Cardiac muscle cell (in vitro differentiated cells and primary cell): ENCODE measurements around the gene ATXN1. TPM values are rescaled to one million over a fixed set of nuclear protein-coding genes. Genes with fewer than 3 reads are reported as not detected.

ENCODE experiments used
- DNase-seq, 2 donors: peaks; one replicate each; pipeline versions ENCODE4 v3.0.0 to v3.0.0-alpha.2; 2010 to 2017; ENCODE audit warnings: low read depth in 1 of 2, low spot score in 1 of 2
- H3K27ac ChIP-seq: fragments of 200-600 bp; sonication (generic); 2 replicates; pipeline ENCODE4 v1.5.1; 2016
- H3K27me3 ChIP-seq: fragments of 200-600 bp; sonication (generic); 2 replicates; pipeline ENCODE4 v1.6.0; 2016; ENCODE audit warnings: control low read depth
- H3K36me3 ChIP-seq: fragments of 200-600 bp; sonication (generic); 2 replicates; pipeline ENCODE4 v1.5.1; 2016; ENCODE audit warnings: control low read depth
- H3K4me1 ChIP-seq: fragments of 200-600 bp; sonication (generic); 2 replicates; pipeline ENCODE4 v1.8.1; 2017; ENCODE audit warnings: low read depth, mild to moderate bottlenecking, mixed run types
- H3K4me3 ChIP-seq: fragments of 200-600 bp; sonication (generic); 2 replicates; pipeline ENCODE4 v1.5.1; 2016; ENCODE audit warnings: mild to moderate bottlenecking
- H3K9me3 ChIP-seq: fragments of 200-600 bp; sonication (generic); 2 replicates; pipeline ENCODE4 v1.5.1; 2017; ENCODE audit warnings: low read depth, mild to moderate bottlenecking, control low read depth
- CTCF ChIP-seq: IDR thresholded peaks from 2 replicates; pipeline ENCODE4 v1.5.1; 2012; ENCODE audit warnings: low read depth, mild to moderate bottlenecking, low read length
- polyA plus RNA-seq: library from polyadenylated mRNA; unstranded; fragments of >200 nt; fragmentation: Nextera tagmentation; extraction: Ambion mirVana; gene quantifications from 2 replicates; pipeline ENCODE4 v1.2.1, GENCODE V29; 2016
- total RNA-seq: library from RNA; depleted of rRNA; stranded (reverse); fragments of >200 nt; gene quantifications from 2 replicates; pipeline ENCODE4 v1.2.3, GENCODE V29; 2016

The ATXN1 gene
- total and polyA plus RNA-seq, 2 experiments from 2014 or later: 15.1 to 37.4 TPM

GRCh38 chr6:16800341-16800740, 39.1 kb upstream of the ATXN1 start:
- DNase-seq: no peak
- no peak for TF ChIP-seq CTCF
- H3K9me3 ChIP-seq: no peaks in the 10 kb centered on the region

DNA sequence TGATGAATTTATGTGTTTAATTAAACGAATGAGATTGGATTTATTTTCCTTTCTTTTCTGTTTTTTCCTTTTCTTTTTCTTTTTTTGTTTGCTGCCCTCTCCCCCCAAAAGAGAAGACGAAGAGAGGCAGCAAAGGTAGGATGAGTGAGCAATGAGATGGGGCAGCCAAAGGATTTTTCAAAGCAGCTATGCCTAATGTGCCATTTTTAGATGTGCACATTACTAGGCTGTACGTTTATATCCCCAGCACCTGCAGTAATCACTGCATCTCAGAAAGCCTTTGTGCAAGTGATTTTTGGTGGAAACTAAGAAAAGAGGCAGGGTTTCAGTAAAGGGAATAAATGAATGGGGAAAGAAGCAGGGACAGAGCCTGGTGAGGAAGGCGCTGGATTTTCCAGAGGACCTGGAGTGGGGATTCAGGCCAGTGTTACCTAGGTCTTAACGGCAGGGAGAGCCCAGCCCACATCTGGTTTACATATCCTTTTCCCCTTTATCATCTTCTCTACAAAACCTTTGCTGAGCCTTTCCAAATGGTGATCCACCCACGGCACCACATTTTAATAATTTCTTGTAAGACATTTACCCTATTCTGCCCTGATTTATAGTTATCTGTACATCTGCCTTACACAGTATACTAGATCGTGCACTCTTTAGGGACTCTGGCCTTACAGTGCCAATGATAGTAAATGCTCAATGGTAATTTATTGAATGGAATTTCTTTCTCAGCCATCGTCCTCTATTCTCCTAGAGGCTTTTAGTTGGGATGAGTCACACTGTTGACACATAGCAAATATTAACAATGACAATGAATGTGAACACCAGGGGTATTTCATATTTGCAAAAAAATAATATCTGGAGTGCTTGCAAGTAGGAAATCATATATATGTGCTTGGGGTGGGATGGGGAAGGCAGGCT, 38.3 kb upstream of the ATXN1 start:
- H3K36me3 ChIP-seq: no peaks in the 10 kb centered on the region
- no peaks in the 10 kb centered on the region for H3K9me3 ChIP-seq
- peak in 1 of 2 donors; percentile 16 for DNase-seq
- no peak overlapping the region for H3K4me3 ChIP-seq
- peaks cover 29% of the 10 kb centered on the region for H3K4me1 ChIP-seq
- no peak overlapping the region for H3K27ac ChIP-seq
- H3K27me3 ChIP-seq: no peaks in the 10 kb centered on the region
- TF ChIP-seq CTCF: no peak

More at GRCh38 chr6:16800341-16800740, 39.1 kb upstream of the ATXN1 start:
- Histone ChIP-seq H3K36me3 (no peaks in the 10 kb centered on the region), H3K4me1 (peaks cover 36% of the 10 kb centered on the region), H3K27me3 (no peaks in the 10 kb centered on the region), H3K4me3 (no peak overlapping the region), H3K27ac (no peak overlapping the region)

DNA sequence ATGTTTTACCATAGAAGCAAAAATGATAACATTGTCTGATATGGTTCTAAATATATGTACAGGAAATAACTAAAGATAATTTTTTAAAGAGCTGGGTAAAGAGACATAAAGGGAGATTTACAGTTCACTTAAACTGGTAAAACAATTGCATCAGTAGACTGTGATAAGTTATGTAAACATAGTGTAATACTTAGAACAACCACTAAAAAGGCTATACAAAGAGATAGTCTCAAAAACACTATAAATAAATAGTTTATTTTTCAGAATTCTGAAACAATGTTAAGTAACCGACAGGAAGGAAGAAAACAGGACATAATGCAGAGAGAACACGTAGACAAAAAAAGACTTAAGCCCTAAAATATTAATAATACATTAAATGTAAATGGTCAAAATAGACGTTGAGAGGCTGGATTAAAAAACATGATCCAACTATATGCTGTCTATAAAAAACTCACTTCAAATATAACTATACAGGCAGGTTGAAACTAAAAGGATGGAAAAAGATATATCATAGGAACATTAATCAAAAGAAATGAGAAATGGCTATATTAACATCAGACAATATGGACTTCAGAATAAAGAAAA, 32.7 kb upstream of the ATXN1 start:
- Histone ChIP-seq H3K4me1 (no peaks in the 10 kb centered on the region), H3K27me3 (no peaks in the 10 kb centered on the region), H3K27ac (no peak overlapping the region), H3K9me3 (no peaks in the 10 kb centered on the region), H3K36me3 (no peaks in the 10 kb centered on the region), H3K4me3 (no peak overlapping the region)
- no peak for TF ChIP-seq CTCF
- no peak for DNase-seq

DNA sequence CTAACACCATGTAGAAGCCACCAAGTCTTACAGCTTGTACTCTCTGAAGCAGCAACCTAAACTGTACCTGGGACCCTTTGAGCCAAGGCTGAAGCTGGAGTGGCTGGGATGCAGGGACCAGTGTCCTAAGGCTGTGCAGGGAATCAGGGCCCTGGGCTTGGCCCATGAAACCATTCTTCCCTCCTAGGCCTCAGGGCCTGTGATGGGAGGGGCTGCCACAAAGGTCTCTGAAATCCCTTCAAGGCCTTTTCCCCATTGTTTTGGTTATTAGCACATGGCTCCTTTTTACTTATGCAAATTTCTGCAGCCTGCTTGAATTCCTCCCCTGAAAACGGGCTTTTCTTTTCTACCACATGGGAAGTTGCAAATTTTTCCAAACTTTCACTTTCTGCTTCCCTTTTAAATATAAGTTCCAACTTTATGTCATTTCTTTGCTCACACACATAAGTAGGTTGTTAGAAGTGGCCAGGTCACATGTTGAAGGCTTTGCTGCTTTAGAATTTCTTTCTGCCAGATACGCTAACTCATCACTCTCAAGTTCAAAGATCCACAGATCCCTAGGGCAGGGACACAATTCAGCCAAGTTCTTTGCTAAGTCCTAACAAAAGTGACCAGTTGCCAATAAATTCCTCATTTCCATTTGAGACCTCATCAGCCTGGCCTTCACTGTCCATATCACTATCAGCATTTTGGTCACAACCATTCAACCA, 28.2 kb upstream of the ATXN1 start:
- no peaks in the 10 kb centered on the region for H3K36me3 ChIP-seq
- H3K4me3 ChIP-seq: no peak overlapping the region
- H3K9me3 ChIP-seq: no peaks in the 10 kb centered on the region
- TF ChIP-seq CTCF: no peak
- DNase-seq: no peak
- no peak overlapping the region for H3K27ac ChIP-seq
- H3K27me3 ChIP-seq: no peaks in the 10 kb centered on the region
- H3K4me1 ChIP-seq: no peaks in the 10 kb centered on the region

GRCh38 chr6:16787128-16787682, 25.9 kb upstream of the ATXN1 start:
- H3K4me1 ChIP-seq: no peaks in the 10 kb centered on the region
- no peaks in the 10 kb centered on the region for H3K9me3 ChIP-seq
- no peak overlapping the region for H3K4me3 ChIP-seq
- no peaks in the 10 kb centered on the region for H3K27me3 ChIP-seq
- no peaks in the 10 kb centered on the region for H3K36me3 ChIP-seq
- no peak for DNase-seq
- no peak overlapping the region for H3K27ac ChIP-seq
- no peak for TF ChIP-seq CTCF
